Measurements from ENCODE around the gene FHIP1B.

Gene FHIP1B

GRCh38 chr11:6206456-6207180 is 27.8 kb downstream of the FHIP1B start:
- no peak overlapping the region for H3K4me3 ChIP-seq (ENCODE audit: low read depth, low read length)
- DNase-seq (ENCODE audit: low read depth): no peak
- TF ChIP-seq, protein P1, sequence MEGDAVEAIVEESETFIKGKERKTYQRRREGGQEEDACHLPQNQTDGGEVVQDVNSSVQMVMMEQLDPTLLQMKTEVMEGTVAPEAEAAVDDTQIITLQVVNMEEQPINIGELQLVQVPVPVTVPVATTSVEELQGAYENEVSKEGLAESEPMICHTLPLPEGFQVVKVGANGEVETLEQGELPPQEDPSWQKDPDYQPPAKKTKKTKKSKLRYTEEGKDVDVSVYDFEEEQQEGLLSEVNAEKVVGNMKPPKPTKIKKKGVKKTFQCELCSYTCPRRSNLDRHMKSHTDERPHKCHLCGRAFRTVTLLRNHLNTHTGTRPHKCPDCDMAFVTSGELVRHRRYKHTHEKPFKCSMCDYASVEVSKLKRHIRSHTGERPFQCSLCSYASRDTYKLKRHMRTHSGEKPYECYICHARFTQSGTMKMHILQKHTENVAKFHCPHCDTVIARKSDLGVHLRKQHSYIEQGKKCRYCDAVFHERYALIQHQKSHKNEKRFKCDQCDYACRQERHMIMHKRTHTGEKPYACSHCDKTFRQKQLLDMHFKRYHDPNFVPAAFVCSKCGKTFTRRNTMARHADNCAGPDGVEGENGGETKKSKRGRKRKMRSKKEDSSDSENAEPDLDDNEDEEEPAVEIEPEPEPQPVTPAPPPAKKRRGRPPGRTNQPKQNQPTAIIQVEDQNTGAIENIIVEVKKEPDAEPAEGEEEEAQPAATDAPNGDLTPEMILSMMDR (IDR thresholded peaks at IDR 0.05; ENCODE audit: low read depth, low read length, missing control alignments): no peak
- in situ Hi-C loops (cut with HindIII; ENCODE audit: low sequenced_read_pairs): no loop called here

- no peak for DNase-seq (ENCODE audit: low read depth)
- in situ Hi-C loops (cut with HindIII; ENCODE audit: low sequenced_read_pairs): no loop called here
- H3K4me3 ChIP-seq (ENCODE audit: low read depth, low read length): no peak within 1 kb of the TSS
- TF ChIP-seq, protein P1 (IDR thresholded peaks at IDR 0.05; ENCODE audit: low read depth, low read length, missing control alignments): no peak
Measured at GRCh38 chr11:6205366-6205765, 29.1 kb downstream of the FHIP1B start, which contains the start of gene C11orf42. TSS of gene C11orf42 (plus strand) at chr11:6205557. CDS start at chr11:6205616, 59 bp downstream.

DNA sequence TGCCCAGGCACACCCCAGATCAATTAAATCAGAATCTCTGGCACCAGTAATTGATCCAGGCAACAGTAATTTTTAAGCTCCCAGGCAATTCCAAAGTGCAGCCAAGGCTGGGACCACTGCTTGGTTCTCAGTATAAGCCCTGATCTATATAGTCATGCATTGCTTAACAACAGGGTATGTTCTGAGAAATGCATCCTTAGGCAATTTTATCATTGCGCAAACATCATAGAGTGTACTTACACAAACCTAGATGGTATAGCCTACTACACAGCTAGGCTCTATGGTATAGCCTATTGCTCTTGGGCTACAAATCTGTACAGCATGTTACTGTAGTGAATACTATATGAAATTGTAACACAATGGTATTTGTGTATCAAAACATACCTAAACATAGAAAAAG is 29.7 kb downstream of the FHIP1B start:
- in situ Hi-C loops (cut with HindIII; ENCODE audit: low sequenced_read_pairs): no loop called here
- TF ChIP-seq, protein P1 (IDR thresholded peaks at IDR 0.05; ENCODE audit: low read depth, low read length, missing control alignments): no peak
- H3K4me3 ChIP-seq (ENCODE audit: low read depth, low read length): no peak overlapping the region
- DNase-seq (ENCODE audit: low read depth): no peak

- in situ Hi-C loops (cut with HindIII; ENCODE audit: low sequenced_read_pairs): no loop called here
- H3K4me3 ChIP-seq (ENCODE audit: low read depth, low read length): no peak overlapping the region
- TF ChIP-seq, protein P1 (IDR thresholded peaks at IDR 0.05; ENCODE audit: low read depth, low read length, missing control alignments): no peak
- no peak for DNase-seq (ENCODE audit: low read depth)
Measured at GRCh38 chr11:6203327-6203726, 31.1 kb downstream of the FHIP1B start.

GRCh38 chr11:6202041-6202440 is 32.4 kb downstream of the FHIP1B start:
- DNase-seq (ENCODE audit: low read depth): peak; percentile 27
- TF ChIP-seq, protein P1 (IDR thresholded peaks at IDR 0.05; ENCODE audit: low read depth, low read length, missing control alignments): no peak
- no peak overlapping the region for H3K4me3 ChIP-seq (ENCODE audit: low read depth, low read length)
- in situ Hi-C loops (cut with HindIII; ENCODE audit: low sequenced_read_pairs): no loop called here

DNA sequence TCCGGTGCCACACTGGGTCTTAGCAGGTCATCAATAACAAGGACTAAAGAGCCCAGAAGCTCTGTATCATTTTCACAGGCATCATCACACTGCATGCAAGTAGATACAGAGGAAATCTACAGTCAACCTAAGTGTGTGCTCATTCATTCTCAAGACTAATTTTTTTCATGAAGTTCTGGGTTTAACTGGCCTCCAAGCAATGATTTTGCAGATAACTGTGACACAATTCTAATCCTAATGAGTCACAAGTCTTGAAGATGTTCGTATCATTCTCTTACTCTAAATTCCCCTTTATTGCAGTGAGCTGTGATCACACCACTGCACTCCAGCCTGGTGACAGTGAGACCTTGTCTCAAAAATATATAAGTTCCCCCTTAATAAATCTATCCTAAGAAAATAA is 33.0 kb downstream of the FHIP1B start:
- no peak overlapping the region for H3K4me3 ChIP-seq (ENCODE audit: low read depth, low read length)
- in situ Hi-C loops (cut with HindIII; ENCODE audit: low sequenced_read_pairs): no loop called here
- TF ChIP-seq, protein P1 (IDR thresholded peaks at IDR 0.05; ENCODE audit: low read depth, low read length, missing control alignments): no peak
- no peak for DNase-seq (ENCODE audit: low read depth)
